GM18526 (cell line): ENCODE measurements around the gene TRIML2.

Source experiments
- POLR2A ChIP-seq: IDR thresholded peaks from 3 replicates; pipeline ENCODE4 v1.6.1; 2011; ENCODE audit not compliant: insufficient read length; ENCODE audit errors: extremely low read depth

TRIML2 gene

DNA sequence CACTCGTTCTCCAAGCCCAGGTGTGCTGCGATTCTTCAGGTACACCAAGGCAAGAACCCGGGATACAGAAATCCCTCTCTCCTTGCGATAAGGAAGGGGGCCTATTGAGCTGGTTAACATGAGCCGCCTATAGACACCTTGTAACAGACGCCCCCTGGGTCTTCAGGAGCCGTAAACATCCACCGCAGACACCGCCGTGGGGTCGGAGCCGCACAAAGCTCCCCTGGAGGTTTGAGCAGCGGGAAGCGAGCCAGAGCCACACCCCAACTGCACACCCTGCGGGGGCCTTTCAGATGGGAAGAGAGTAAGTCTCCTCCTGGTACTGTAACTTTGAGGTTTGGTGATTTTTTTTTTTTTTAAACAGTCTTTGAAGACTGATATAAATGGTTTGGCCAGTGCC is 67.2 kb downstream of the TRIML2 start:
- no peak for TF ChIP-seq POLR2A

DNA sequence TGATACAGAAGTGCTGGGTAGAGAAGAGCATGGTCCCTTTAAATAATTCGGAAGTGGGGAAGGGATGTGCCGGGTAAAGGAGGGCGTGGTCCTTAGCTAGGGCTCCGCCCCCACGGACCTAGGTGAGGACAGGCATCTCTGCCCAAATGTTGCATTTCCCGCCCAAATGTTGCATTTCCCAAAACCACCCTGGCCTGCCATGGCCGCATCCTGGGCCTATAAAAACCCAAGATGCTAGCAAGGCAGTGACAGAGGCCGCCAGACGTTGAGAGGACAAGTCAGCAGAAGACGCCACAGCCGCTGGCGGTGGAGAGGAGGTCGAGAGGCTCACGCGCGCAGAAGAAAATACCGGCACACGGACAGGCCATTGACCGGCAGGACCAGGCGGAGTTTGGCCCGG is 67.7 kb downstream of the TRIML2 start:
- no peak for TF ChIP-seq POLR2A
